Spleen (tissue), 11 donors: ENCODE measurements around the gene OR2T27. TPM values are rescaled to one million over a fixed set of nuclear protein-coding genes. Genes with fewer than 3 reads are reported as not detected.

Experiments
- DNase-seq: peaks from one replicate; pipeline ENCODE4 v3.0.0-alpha.2; 2020
- H3K27ac ChIP-seq, 8 donors: fragments of 200-600 bp; sonication (generic) in 7 of 8; 1 replicate in 4 of 8; 2 replicates in 4 of 8; pipeline versions ENCODE4 v1.5.0 to v1.8.0; 2016 to 2021; ENCODE audit warnings: inconsistent platforms in 4 of 8, mild to moderate bottlenecking in 4 of 8, moderate library complexity in 1 of 8
- H3K27me3 ChIP-seq, 7 donors: fragments of 200-600 bp; sonication (generic) in 6 of 7; replicated peaks in 1 of 7; 1 replicate in 4 of 7; 2 replicates in 3 of 7; pipeline versions ENCODE4 v1.5.0 to v1.8.0; 2016 to 2021; ENCODE audit warnings: inconsistent platforms in 3 of 7, mild to moderate bottlenecking in 1 of 7
- H3K36me3 ChIP-seq, 6 donors: fragments of 200-600 bp; sonication (generic) in 5 of 6; 1 replicate in 4 of 6; 2 replicates in 2 of 6; pipeline versions ENCODE4 v1.5.0 to v1.8.0; 2016 to 2021; ENCODE audit warnings: inconsistent platforms in 2 of 6
- H3K4me1 ChIP-seq, 6 donors: fragments of 200-600 bp; sonication (generic) in 5 of 6; 1 replicate in 3 of 6; 2 replicates in 3 of 6; pipeline versions ENCODE4 v1.5.0 to v1.8.0; 2016 to 2021; ENCODE audit warnings: inconsistent platforms in 3 of 6
- H3K4me3 ChIP-seq, 8 donors: fragments of 200-600 bp; sonication (generic) in 7 of 8; 1 replicate in 4 of 8; 2 replicates in 4 of 8; pipeline versions ENCODE4 v1.5.0 to v1.8.0; 2016 to 2021; ENCODE audit warnings: inconsistent platforms in 4 of 8, mild to moderate bottlenecking in 4 of 8, moderate library complexity in 2 of 8
- H3K9me3 ChIP-seq, 8 donors: fragments of 200-600 bp; sonication (generic) in 7 of 8; 1 replicate in 4 of 8; 2 replicates in 4 of 8; pipeline versions ENCODE4 v1.5.0 to v1.8.0; 2016 to 2021; ENCODE audit warnings: inconsistent platforms in 4 of 8
- POLR2A ChIP-seq, 3 donors: fragments of 450-650 bp; IDR thresholded peaks; one replicate each; pipeline ENCODE4 v1.5.1; 2017; ENCODE audit warnings: antibody characterized with exemption in 3 of 3, mild to moderate bottlenecking in 1 of 3
- POLR2AphosphoS5 ChIP-seq, 3 donors: sonication (generic); formaldehyde crosslinking; IDR thresholded peaks; one replicate each; pipeline ENCODE4 v1.5.1; 2017; ENCODE audit warnings: antibody characterized with exemption in 3 of 3
- WGBS, 5 donors: extraction: QIAGEN DNeasy Blood & Tissue Kit in 3 of 5; methylation state at CpG; one replicate each; pipeline versions ENCODE4 v1.1.5 to v1.1.7; 2013 to 2018; 5-methylcytosine and 5-hydroxymethylcytosine counted together
- intact Hi-C: fragments of 100-400 bp; cut with DNase I; formaldehyde crosslinking; loops from one replicate; pipeline ENCODE4 v1.15.0; 2023; ENCODE audit warnings: low total_unique reads
- polyA plus RNA-seq, 3 donors: library from polyadenylated mRNA; stranded (reverse); fragments of 200-250 nt; gene quantifications; one replicate each; pipeline ENCODE4 v1.2.1, GENCODE V29; 2013
- total RNA-seq, 7 donors: library from RNA; depleted of rRNA in 3 of 7; stranded (reverse); fragments of >200 nt in 3 of 7; fragmentation: NEBNext Ultra II Directional in 4 of 7; extraction: Animal tissue kit (Norgen Biotek cat#: 25700) in 4 of 7; gene quantifications; one replicate each; pipeline versions ENCODE4 v1.1.0 to v1.2.1, GENCODE V29; 2016 to 2021
- TF ChIP-seq, protein P1 (sequence below), 11 experiments: fragments of 200-600 bp in 7 of 11; fragments of 450-650 bp in 4 of 11; sonication (generic) in 4 of 11; IDR thresholded peaks in 8 of 11; conservative IDR thresholded peaks in 3 of 11; 1 replicate in 7 of 11; 2 replicates in 4 of 11; pipeline versions ENCODE4 v1.4.0 to v1.8.0; 2016 to 2021; ENCODE audit warnings: antibody characterized with exemption in 11 of 11, inconsistent platforms in 4 of 11, mild to moderate bottlenecking in 1 of 11
- donor health status: healthy with polysubstance abuse.
- donor health status: DM: no; HTN: no; CAD: no; lungs with moderate emphysema.
- donor health status: DM: no; HTN: no; CAD: no.
- donor health status: Bipolar disorder and iron deficiency.
- donor health status: healthy.
- donor health status: DM: no; HTN: no; CAD: no.
- donor health status: DM: yes; HTN: yes; CAD: no.

OR2T27 gene
- total and polyA plus RNA-seq, 10 donors: not detected

DNA sequence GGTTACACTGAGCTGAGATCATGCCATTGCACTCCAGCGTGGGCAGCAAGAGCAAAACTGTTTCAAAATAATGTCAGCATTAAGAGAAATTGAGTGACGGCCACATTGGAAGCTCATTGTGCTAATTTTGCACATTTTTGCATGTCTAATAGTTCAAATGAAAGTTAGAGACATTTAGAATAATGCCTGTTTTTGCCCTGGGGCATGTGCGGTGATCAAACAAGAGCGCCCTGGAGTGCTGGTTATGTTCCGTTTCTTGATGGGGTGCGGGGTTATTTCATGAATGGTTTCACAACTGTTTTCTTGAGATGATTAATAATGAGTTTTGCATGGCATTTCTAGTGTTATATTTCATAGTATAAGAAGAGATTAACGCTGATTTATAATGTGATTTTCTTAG, 33.6 kb downstream of the OR2T27 start:
- peaks cover 0 to 7% (median 0%) of the 10 kb centered on the region in 6 donors for H3K4me1 ChIP-seq
- no peak for TF ChIP-seq POLR2A (IDR thresholded peaks at IDR 0.05)
- TF ChIP-seq, protein P1, sequence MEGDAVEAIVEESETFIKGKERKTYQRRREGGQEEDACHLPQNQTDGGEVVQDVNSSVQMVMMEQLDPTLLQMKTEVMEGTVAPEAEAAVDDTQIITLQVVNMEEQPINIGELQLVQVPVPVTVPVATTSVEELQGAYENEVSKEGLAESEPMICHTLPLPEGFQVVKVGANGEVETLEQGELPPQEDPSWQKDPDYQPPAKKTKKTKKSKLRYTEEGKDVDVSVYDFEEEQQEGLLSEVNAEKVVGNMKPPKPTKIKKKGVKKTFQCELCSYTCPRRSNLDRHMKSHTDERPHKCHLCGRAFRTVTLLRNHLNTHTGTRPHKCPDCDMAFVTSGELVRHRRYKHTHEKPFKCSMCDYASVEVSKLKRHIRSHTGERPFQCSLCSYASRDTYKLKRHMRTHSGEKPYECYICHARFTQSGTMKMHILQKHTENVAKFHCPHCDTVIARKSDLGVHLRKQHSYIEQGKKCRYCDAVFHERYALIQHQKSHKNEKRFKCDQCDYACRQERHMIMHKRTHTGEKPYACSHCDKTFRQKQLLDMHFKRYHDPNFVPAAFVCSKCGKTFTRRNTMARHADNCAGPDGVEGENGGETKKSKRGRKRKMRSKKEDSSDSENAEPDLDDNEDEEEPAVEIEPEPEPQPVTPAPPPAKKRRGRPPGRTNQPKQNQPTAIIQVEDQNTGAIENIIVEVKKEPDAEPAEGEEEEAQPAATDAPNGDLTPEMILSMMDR (IDR thresholded peaks at IDR 0.05 in 8 of 11, conservative IDR thresholded peaks at IDR 0.05 in 3 of 11): no peak
- no peak for TF ChIP-seq POLR2AphosphoS5 (IDR thresholded peaks at IDR 0.05)
- no peak overlapping the region for H3K4me3 ChIP-seq
- H3K9me3 ChIP-seq: no peaks in the 10 kb centered on the region
- intact Hi-C loops: no loop called here
- no peak for DNase-seq
- 66 to 75% (median 70%) methylated on average over 7 of the region's 7 CpGs for WGBS, 5 donors
- no peak overlapping the region for H3K27ac ChIP-seq
- H3K27me3 ChIP-seq: no peaks in the 10 kb centered on the region
- no peaks in the 10 kb centered on the region for H3K36me3 ChIP-seq

DNA sequence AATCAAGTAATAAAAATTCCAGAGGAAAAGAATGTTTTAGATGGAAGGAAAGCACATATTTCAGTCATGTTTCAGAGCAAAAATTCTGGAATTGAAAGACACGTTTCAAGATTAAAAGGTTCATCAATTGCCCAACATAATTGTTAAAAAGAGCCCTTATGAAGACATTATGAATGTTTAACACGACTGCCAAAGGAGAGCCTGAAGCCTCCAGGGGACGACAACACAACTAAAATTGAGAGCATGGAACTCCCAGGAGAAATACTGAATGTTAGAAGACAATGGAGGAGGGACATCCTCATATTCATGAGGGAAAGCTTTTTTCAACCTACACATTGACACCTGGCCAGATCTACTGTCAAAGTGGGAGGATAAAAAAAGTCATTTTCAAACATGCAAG, 36.5 kb downstream of the OR2T27 start:
- no peaks in the 10 kb centered on the region for H3K27me3 ChIP-seq
- 3 to 11% (median 7%) methylated on average over 3 of the region's 3 CpGs for WGBS, 5 donors
- no peaks in the 10 kb centered on the region for H3K36me3 ChIP-seq
- DNase-seq: no peak
- H3K4me3 ChIP-seq: no peak overlapping the region
- no peaks in the 10 kb centered on the region for H3K9me3 ChIP-seq
- H3K27ac ChIP-seq: no peak overlapping the region
- no peak for TF ChIP-seq POLR2AphosphoS5 (IDR thresholded peaks at IDR 0.05)
- TF ChIP-seq, protein P1 (IDR thresholded peaks at IDR 0.05 in 8 of 11, conservative IDR thresholded peaks at IDR 0.05 in 3 of 11): peak in 9 of 11 experiments; percentile 17 to 78 (median 57)
- H3K4me1 ChIP-seq: peaks cover 0 to 7% (median 0%) of the 10 kb centered on the region in 6 donors
- intact Hi-C loops: no loop called here

DNA sequence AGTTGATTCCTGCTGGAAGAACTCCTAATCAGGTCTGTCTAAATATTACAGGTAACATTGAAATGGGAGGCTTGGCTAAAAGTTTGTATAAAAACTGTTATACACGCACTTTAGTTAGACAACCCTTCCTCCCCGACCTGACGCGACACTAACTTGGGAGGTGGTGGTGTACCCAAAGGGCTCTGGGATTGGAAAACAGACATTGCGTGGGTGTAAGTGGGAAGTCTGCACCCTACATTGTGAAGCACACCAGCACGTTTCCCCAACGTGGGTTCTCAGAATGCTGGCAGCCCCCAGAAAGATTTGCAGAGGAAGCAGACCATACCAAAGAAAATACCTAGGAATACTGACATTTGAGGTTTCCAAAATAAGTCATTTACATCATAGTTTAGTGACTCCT, 37.2 kb downstream of the OR2T27 start:
- TF ChIP-seq POLR2A (IDR thresholded peaks at IDR 0.05) (no peak), POLR2AphosphoS5 (IDR thresholded peaks at IDR 0.05) (no peak)
- TF ChIP-seq, protein P1 (IDR thresholded peaks at IDR 0.05 in 8 of 11, conservative IDR thresholded peaks at IDR 0.05 in 3 of 11): no peak
- Histone ChIP-seq H3K4me3 (no peak overlapping the region), H3K36me3 (no peaks in the 10 kb centered on the region), H3K4me1 (peaks cover 0 to 7% (median 0%) of the 10 kb centered on the region in 6 donors), H3K27ac (no peak overlapping the region), H3K9me3 (no peaks in the 10 kb centered on the region), H3K27me3 (no peaks in the 10 kb centered on the region)
- intact Hi-C loops: no loop called here
- DNase-seq: no peak
- WGBS, 5 donors: 72 to 79% (median 78%) methylated on average over 7 of the region's 7 CpGs

GRCh38 chr1:248613742-248614141, 41.6 kb downstream of the OR2T27 start:
- TF ChIP-seq, protein P1 (IDR thresholded peaks at IDR 0.05 in 8 of 11, conservative IDR thresholded peaks at IDR 0.05 in 3 of 11): no peak
- TF ChIP-seq POLR2A (IDR thresholded peaks at IDR 0.05) (no peak), POLR2AphosphoS5 (IDR thresholded peaks at IDR 0.05) (no peak)
- Histone ChIP-seq H3K4me3 (no peak overlapping the region), H3K9me3 (no peaks in the 10 kb centered on the region), H3K36me3 (no peaks in the 10 kb centered on the region), H3K27me3 (no peaks in the 10 kb centered on the region), H3K27ac (no peak overlapping the region), H3K4me1 (no peaks in the 10 kb centered on the region)
- 55 to 80% (median 67%) methylated on average over 1 of the region's 1 CpG for WGBS, 5 donors
- DNase-seq: no peak
- intact Hi-C loops: no loop called here
